ENCODE measurements around the gene GBF1.

GBF1 gene

DNA sequence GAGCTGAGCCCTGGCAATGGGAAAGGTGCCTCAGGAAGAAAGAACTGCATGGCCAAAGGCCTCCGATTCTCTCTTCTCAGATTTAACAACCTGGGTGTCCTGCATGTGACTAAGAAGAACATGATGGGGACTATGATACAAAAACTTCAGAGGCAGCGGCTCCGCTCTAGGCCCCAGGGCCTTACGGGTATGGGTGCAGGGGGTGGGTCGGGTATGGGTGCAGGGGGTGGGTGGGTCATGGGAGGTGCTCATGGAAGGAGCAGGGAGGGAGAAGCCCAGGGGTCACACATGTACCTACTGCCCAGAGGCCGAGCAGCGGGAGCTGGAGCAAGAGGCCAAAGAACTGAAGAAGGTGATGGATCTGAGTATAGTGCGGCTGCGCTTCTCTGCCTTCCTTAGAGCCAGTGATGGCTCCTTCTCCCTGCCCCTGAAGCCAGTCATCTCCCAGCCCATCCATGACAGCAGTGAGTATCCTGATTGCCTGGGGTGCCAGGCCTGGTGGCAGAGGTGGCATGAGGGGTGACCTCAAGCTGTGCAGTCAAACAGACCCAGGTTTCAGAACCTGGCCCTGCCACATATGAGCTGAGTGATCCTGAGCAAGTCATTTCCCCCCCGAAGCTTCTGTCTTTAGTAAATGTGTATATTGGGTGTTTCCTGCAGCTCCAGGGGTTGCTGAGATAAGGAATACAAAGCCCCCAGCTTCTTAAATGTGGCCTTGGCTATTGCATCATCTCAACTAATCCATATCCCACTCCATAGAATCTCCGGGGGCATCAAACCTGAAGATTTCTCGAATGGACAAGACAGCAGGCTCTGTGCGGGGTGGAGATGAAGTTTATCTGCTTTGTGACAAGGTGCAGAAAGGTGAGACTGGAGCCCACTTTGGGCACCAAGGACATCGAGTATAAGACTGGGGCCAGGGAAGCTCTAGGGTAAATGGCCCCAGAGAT, 152.2 kb downstream of the GBF1 start:
- DNase-seq, result no peak

DNA sequence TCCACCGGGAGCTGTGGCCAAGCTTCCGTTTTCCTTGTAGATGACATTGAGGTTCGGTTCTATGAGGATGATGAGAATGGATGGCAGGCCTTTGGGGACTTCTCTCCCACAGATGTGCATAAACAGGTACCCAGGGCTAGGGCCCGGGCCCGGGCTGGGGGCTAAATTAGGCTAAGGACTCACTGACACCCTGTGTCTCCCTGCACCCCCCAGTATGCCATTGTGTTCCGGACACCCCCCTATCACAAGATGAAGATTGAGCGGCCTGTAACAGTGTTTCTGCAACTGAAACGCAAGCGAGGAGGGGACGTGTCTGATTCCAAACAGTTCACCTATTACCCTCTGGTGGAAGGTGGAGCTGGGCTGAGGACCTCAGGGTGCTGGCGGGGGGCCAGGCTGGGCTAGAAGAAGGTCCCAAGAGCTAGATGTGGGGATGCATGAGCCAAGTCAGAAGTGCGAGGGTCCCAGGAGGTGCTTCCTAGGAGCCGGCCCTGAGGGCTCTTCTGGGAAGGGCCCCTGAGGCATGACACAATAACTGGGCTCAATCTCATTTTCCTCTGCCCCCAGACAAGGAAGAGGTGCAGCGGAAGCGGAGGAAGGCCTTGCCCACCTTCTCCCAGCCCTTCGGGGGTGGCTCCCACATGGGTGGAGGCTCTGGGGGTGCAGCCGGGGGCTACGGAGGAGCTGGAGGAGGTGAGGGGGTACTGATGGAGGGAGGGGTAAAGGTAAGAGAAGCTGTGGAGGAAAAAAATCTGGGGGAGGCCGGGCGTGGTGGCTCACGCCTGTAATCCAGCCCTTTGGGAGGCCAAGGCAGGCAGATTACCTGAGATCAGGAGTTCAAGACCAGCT, 153.1 kb downstream of the GBF1 start:
- DNase-seq, result no peak

GRCh38 chr10:102399217-102400021, 154.1 kb downstream of the GBF1 start:
- DNase-seq, result peak; percentile 82

DNA sequence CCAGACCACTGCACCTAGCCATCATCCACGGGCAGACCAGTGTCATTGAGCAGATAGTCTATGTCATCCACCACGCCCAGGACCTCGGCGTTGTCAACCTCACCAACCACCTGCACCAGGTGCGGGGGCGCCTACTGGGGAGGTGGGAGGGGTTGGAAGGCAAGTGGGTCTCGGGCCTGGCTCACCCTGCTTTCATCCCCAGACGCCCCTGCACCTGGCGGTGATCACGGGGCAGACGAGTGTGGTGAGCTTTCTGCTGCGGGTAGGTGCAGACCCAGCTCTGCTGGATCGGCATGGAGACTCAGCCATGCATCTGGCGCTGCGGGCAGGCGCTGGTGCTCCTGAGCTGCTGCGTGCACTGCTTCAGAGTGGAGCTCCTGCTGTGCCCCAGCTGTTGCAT, 154.7 kb downstream of the GBF1 start:
- DNase-seq, result no peak

DNA sequence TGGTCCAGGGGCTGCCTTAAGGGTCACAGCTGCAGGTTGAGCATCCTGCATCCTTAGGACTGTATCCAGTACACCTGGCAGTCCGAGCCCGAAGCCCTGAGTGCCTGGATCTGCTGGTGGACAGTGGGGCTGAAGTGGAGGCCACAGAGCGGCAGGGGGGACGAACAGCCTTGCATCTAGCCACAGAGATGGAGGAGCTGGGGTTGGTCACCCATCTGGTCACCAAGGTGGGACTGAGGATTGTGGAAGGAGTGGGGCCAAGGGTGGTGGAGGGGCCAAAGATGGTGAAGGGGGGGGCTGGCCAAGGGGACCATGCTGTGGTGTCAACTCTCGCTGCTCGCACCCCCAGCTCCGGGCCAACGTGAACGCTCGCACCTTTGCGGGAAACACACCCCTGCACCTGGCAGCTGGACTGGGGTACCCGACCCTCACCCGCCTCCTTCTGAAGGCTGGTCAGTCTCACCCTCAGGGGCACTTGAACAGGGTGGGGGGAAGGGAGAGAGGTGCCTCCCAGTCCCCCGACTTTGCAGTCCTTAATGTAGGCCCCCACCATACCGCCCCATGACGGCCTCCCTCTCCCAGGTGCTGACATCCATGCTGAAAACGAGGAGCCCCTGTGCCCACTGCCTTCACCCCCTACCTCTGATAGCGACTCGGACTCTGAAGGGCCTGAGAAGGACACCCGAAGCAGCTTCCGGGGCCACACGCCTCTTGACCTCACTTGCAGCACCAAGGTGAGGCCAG, 155.4 kb downstream of the GBF1 start:
- no peak for DNase-seq

DNA sequence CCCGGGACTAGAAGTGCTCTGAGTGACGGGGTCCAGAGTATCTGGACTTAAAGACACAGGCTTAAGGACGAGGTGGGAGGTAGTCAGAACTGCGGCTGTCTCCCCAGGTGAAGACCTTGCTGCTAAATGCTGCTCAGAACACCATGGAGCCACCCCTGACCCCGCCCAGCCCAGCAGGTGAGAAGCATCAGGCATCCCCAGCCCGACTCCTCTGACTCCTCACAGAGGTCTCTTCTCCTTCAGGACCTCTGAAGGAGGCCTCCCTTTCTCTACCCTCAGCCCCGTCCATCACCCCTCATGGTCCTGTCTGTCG, 156.0 kb downstream of the GBF1 start:
- DNase-seq, result no peak

GRCh38 chr10:102401735-102402511, 156.6 kb downstream of the GBF1 start:
- no peak for DNase-seq

- DNase-seq, result no peak
These were observed 157.2 kb downstream of the GBF1 start for GRCh38 chr10:102402512-102402896.

- no peak for DNase-seq
These were observed 157.8 kb downstream of the GBF1 start for GRCh38 chr10:102403115-102403514.

DNA sequence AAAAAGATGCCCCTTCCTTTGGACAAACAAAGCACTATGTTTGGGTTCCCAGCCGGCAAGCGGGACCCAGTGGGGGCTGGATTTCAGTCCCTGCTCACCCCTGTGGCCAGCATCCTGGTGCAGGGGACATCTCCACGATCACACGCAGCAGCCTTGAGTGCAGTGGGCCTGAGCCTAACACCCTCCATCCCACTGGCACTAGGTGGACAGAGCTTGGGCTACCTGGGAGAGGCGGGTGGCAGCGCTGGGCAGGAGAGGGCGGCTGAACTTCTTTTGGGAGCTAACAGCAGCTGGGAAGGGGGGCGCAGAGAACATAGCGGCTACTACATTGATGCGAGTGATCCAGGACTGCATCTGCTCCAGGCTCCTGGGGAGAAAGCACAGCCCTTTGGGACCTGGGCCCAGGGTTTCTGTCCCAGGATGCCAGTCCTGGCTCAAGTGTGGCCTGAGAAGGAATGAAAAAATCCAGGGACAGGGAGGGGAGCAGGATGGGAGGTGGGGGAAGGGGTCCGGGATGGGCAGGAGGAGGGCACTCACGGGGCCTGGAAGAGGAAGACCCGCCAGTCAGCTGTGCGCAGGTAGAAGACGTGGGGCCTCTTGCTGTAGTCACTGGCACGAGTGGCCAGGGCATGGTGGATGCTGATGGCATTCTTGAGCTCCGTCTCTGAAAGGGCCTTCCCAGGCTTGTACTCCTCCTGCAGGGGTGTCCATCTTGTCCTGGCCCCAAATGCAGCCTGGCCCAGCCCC, 159.2 kb downstream of the GBF1 start:
- no peak for DNase-seq

DNA sequence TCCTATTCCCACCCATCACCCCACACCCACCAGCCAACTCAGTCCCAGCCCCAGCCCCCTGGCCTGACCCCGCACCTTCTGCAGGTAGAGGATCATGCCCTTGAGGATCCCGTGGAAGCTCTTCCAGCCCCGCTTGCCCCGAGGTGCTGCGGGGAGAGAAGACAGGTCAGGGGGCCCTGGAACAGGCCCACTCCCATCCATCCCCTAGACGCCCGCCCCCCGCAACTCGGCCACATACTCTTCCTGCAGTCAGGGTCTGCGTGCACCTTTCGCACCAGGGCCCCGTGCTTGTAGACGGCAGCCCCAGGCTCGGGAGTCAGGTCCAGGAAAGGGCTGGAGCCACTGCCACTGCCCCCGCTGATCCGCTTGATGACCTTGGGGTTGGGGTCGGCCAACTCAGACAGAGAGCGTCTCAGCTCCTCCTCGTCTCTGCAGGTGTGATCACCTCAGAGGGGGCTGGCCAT, 159.8 kb downstream of the GBF1 start:
- DNase-seq, result no peak

DNA sequence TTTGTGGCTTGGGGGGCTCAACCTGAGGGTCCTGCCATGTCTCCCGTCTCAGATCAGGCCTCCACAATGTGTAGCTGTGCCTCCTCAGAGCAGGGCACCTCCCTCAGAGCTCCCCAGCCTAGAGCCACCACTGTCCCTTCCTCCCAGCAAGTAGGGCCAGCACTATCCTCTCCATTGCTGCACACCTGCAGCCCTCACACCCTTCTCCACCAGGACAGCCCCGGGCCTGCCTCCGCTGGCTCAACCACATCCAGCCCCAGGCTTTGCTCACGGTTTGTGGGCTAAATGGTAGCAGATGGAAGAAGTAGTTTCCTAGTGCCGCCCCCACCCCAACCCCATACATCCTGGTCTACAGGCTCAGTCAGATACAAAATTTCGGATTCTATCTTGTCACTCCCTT, 160.3 kb downstream of the GBF1 start:
- no peak for DNase-seq

DNA sequence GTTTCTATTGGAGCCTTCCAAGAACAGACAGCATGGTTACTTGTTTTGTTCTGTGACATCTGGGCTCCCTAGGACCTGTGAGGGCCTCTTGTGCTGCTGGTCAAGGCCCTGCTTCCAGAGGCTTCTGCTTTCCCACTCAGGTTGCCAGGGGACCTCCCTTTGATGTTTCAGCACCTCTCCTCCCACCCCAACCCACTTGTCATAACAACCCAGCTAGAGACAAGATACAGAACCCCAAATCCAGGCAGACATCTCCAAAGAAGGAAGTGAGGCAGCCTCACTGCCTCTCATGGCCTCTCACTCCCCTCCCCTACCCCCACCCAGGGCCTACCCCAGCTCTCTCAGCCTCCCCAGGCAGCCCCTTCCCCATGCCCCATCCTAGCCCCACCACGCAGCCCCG, 161.5 kb downstream of the GBF1 start:
- no peak for DNase-seq

GRCh38 chr10:102407425-102408130, 162.2 kb downstream of the GBF1 start:
- no peak for DNase-seq

DNA sequence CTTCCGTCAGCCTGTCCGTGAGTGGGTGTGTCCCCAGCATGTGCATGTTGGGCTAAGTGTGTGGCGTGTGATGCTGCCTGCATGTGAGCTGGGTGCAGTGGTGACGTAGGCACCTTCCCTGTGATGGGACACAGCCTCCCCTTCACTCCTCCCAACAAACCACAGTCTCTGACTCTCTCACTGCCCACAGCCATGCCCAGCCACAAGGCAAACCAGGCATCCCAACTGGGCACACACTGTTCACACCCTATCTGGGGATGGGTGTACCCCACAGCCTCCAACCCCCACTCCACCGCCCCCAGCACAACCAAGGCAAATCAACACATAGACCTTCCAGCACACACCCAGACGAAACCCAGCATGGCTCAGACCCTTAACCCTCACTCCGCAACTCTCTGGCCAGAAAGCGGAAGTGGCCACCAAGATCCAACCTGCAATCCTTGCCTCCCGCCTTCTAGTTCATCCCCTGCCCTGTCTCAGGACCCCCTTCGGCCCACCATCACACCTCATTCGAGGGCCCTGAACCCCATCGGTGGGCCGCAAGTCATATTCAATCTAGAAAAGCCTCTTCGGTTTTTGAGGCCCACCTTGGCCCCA, 162.9 kb downstream of the GBF1 start:
- DNase-seq, result no peak

DNA sequence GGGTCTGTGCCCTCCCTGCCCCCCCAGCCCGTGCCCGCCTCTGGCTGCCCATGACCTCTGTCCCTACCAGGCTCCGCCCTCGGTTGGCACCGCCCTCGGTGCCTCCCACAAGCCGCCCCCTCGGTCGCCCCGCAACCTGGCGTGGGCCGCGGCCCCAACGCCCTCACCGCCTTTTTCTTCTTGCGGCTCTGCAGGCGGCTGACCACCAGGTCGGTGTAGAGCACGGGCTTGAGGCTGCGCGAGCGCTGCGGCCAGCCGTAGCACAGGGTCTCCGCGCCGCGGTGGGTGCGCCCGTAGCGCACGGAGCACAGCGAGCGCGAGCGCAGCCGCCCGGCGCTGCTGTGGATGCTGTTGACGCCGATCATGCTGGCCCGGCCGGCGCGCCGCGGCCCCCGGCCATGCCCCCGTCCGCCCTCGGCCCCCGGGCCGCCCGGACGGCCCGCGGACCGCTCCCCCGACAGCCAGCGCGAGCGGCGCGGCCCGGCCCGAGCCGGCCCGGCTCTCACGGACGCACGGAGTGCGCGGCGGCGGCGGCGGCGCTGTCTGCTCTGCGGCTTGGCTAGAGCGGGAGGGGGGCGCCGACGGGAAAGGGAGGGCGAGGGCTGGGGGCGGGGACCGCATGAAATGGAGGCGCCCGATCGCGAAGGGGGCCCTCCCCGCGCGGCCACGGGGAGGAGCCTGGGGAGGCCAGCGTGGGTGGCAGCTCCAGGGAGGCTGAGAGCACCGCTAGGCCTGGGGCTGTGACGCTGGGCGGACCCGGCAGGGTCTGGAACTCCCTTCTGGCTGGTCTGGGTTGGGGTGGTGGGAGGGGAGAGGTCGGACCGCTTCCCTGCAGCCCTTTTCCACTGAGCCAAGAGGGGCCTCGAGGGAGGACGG, 163.6 kb downstream of the GBF1 start:
- peak; percentile 47 for DNase-seq

DNA sequence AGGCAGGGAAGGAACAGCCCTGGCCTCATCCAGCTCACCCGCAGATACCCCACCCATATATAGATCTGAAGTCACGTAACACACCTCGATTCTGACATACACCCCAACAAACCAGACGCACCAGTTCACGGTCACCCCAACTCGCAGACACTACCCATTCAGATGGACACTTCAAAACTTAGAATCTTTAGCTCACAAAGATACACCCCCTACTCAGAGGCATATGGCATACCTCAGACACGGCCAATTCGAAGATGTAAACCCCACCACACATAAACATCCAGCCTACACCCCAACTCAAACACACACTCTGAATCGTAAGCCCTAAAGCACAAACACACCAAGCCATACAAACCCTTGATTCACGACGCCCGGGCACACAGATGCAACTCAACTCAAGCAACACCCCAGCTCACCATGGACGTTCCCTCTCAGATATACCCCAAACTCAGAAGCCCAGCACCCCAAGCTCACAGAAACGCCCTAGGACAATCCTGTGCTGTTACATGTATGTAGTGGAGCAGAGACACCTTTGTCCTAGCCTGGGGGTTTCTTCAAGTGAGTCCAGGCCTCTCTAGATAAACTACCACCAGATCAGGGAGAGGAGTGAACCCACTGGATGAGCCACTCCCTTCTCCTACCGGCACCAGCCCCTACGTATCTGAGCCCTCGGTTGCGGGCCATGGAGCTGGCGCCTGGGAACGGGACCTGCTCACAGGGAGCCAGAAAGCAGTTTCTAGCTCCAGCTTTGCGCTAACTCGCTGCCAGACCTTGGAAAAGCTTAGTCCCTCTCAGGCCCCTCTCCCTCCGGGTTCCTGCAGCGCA, 164.5 kb downstream of the GBF1 start:
- DNase-seq, result no peak

Measured in activated gamma-delta T cell (primary cell).